Activated CD4-positive, alpha-beta memory T cell treated with anti-CD3 and anti-CD28 coated beads for 36 hours (primary cell): ENCODE measurements around the gene TNFAIP3. TPM values are rescaled to one million over a fixed set of nuclear protein-coding genes. Genes with fewer than 3 reads are reported as not detected.

ENCODE experiments used
- CTCF ChIA-PET: fragments of 350-600 bp; sonication (Branson Sonifier 250); formaldehyde crosslinking; loops from one replicate; lab custom pipeline; 2021; ENCODE audit warnings: antibody characterized with exemption, inconsistent platforms; lab: Charles Lee
- POLR2A ChIA-PET: fragments of 350-600 bp; sonication (Branson Sonifier 250); formaldehyde crosslinking; loops from one replicate; lab custom pipeline; 2021; ENCODE audit warnings: antibody characterized with exemption; lab: Charles Lee
- DNase-seq: peaks from one replicate; pipeline ENCODE4 v3.0.0-alpha.2; 2020
- H3K27ac Mint-ChIP-seq: one replicate; pipeline ENCODE4 v1.8.0; 2021; ENCODE audit warnings: mixed read lengths
- H3K27me3 Mint-ChIP-seq: one replicate; pipeline ENCODE4 v1.8.0; 2021; ENCODE audit warnings: mixed read lengths
- H3K36me3 Mint-ChIP-seq: one replicate; pipeline ENCODE4 v1.8.0; 2021; ENCODE audit warnings: mixed read lengths
- H3K4me1 Mint-ChIP-seq: one replicate; pipeline ENCODE4 v1.8.0; 2021; ENCODE audit warnings: low read depth, mixed read lengths
- H3K4me3 Mint-ChIP-seq: one replicate; pipeline ENCODE4 v1.8.0; 2021; ENCODE audit warnings: mild to moderate bottlenecking, mixed read lengths
- H3K9me3 Mint-ChIP-seq: one replicate; pipeline ENCODE4 v1.8.0; 2021; ENCODE audit warnings: mixed read lengths
- intact Hi-C: fragments of 100-400 bp; cut with micrococcal nuclease; formaldehyde crosslinking; loops from one replicate; pipeline ENCODE4 v1.15.1; 2023
- total RNA-seq, 2 experiments: library from RNA; stranded (reverse); gene quantifications; one replicate each; pipeline ENCODE4 v1.2.3, GENCODE V29; 2021

The TNFAIP3 gene
- total RNA-seq, 2 experiments from 2014 or later = 259 to 267 TPM

GRCh38 chr6:137851669-137852068 lies 15.4 kb upstream of the TNFAIP3 start:
- Mint-ChIP-seq H3K4me3 (no peak overlapping the region), H3K9me3 (no peaks in the 10 kb centered on the region), H3K4me1 (peaks cover 35% of the 10 kb centered on the region), H3K27me3 (no peaks in the 10 kb centered on the region), H3K27ac (no peak overlapping the region), H3K36me3 (peaks cover 11% of the 10 kb centered on the region)
- POLR2A ChIA-PET = interaction anchor here (0.9 to 2.1 kb wide), 5 partner anchors 16 to 152 kb away, joined by 3 to 9 read pairs (median 6); partner anchors contain the start of gene TNFAIP3
- intact Hi-C loops = loop anchor here (1.0 to 2.0 kb wide), 2 partner anchors 127 to 153 kb away; no protein-coding TSS in a partner anchor
- DNase-seq = peak; percentile 67
- CTCF ChIA-PET = interaction anchor here (0.6 to 1.2 kb wide), 6 partner anchors 16 to 144 kb away, joined by 3 read pairs; partner anchors contain the start of gene TNFAIP3

GRCh38 chr6:137852346-137852745 lies 14.7 kb upstream of the TNFAIP3 start:
- ChIA-PET CTCF (interaction anchor here (0.7 to 1.4 kb wide), 4 partner anchors 12 to 134 kb away, joined by 3 to 6 read pairs (median 6); no protein-coding TSS in a partner anchor), POLR2A (no interaction called here)
- Mint-ChIP-seq H3K4me1 (peaks cover 35% of the 10 kb centered on the region), H3K4me3 (no peak overlapping the region), H3K27me3 (no peaks in the 10 kb centered on the region), H3K9me3 (no peaks in the 10 kb centered on the region), H3K36me3 (peaks cover 12% of the 10 kb centered on the region), H3K27ac (no peak overlapping the region)
- intact Hi-C loops = no loop called here
- no peak for DNase-seq

- H3K27ac Mint-ChIP-seq = no peak overlapping the region
- CTCF ChIA-PET = interaction anchor here (0.7 to 1.4 kb wide), 6 partner anchors 9 to 134 kb away, joined by 3 to 6 read pairs (median 5); partner anchors contain the start of gene TNFAIP3
- H3K9me3 Mint-ChIP-seq = no peaks in the 10 kb centered on the region
- H3K36me3 Mint-ChIP-seq = peaks cover 17% of the 10 kb centered on the region
- peaks cover 35% of the 10 kb centered on the region for H3K4me1 Mint-ChIP-seq
- no peak for DNase-seq
- no peak overlapping the region for H3K4me3 Mint-ChIP-seq
- intact Hi-C loops = no loop called here
- POLR2A ChIA-PET = no interaction called here
- no peaks in the 10 kb centered on the region for H3K27me3 Mint-ChIP-seq
These were observed 14.2 kb upstream of the TNFAIP3 start for GRCh38 chr6:137852811-137853210.

GRCh38 chr6:137853569-137854213 lies 13.4 kb upstream of the TNFAIP3 start:
- Mint-ChIP-seq H3K27ac (no peak overlapping the region), H3K9me3 (no peaks in the 10 kb centered on the region), H3K27me3 (no peaks in the 10 kb centered on the region), H3K4me3 (no peak overlapping the region), H3K4me1 (peaks cover 35% of the 10 kb centered on the region), H3K36me3 (peaks cover 18% of the 10 kb centered on the region)
- DNase-seq = no peak
- ChIA-PET CTCF (interaction anchor here (0.8 to 1.4 kb wide), 4 partner anchors 8 to 135 kb away, joined by 4 to 6 read pairs (median 5); partner anchors contain the start of gene TNFAIP3), POLR2A (no interaction called here)
- intact Hi-C loops = no loop called here

GRCh38 chr6:137856138-137856898 lies 10.7 kb upstream of the TNFAIP3 start:
- DNase-seq = no peak
- no peaks in the 10 kb centered on the region for H3K9me3 Mint-ChIP-seq
- no peaks in the 10 kb centered on the region for H3K27me3 Mint-ChIP-seq
- H3K36me3 Mint-ChIP-seq = peaks cover 18% of the 10 kb centered on the region
- H3K4me1 Mint-ChIP-seq = peaks cover 15% of the 10 kb centered on the region
- intact Hi-C loops = no loop called here
- H3K4me3 Mint-ChIP-seq = no peak overlapping the region
- no peak overlapping the region for H3K27ac Mint-ChIP-seq
- CTCF ChIA-PET = no interaction called here
- POLR2A ChIA-PET = interaction anchor here (1.4 kb wide), 1 partner anchor 11 kb away, joined by 3 read pairs; the partner anchor contains the start of gene TNFAIP3

GRCh38 chr6:137859025-137859424 lies 8.0 kb upstream of the TNFAIP3 start:
- no peak for DNase-seq
- peaks cover 18% of the 10 kb centered on the region for H3K36me3 Mint-ChIP-seq
- H3K9me3 Mint-ChIP-seq = no peaks in the 10 kb centered on the region
- H3K4me3 Mint-ChIP-seq = no peak overlapping the region
- peaks cover 20% of the 10 kb centered on the region for H3K4me1 Mint-ChIP-seq
- H3K27me3 Mint-ChIP-seq = no peaks in the 10 kb centered on the region
- CTCF ChIA-PET = no interaction called here
- POLR2A ChIA-PET = no interaction called here
- no peak overlapping the region for H3K27ac Mint-ChIP-seq
- intact Hi-C loops = no loop called here

- POLR2A ChIA-PET = no interaction called here
- no peak overlapping the region for H3K27ac Mint-ChIP-seq
- DNase-seq = no peak
- intact Hi-C loops = no loop called here
- no peaks in the 10 kb centered on the region for H3K9me3 Mint-ChIP-seq
- CTCF ChIA-PET = interaction anchor here (1.5 kb wide), 1 partner anchor 10 kb away, joined by 7 read pairs; no protein-coding TSS in a partner anchor
- peaks cover 32% of the 10 kb centered on the region for H3K4me1 Mint-ChIP-seq
- no peaks in the 10 kb centered on the region for H3K27me3 Mint-ChIP-seq
- H3K36me3 Mint-ChIP-seq = peaks cover 20% of the 10 kb centered on the region
- no peak overlapping the region for H3K4me3 Mint-ChIP-seq
These were observed 6.6 kb upstream of the TNFAIP3 start for GRCh38 chr6:137860394-137861005.

GRCh38 chr6:137861550-137862337 lies 5.3 kb upstream of the TNFAIP3 start:
- H3K27ac Mint-ChIP-seq = peak overlapping the region; percentile 12
- peaks cover 9% of the 10 kb centered on the region for H3K36me3 Mint-ChIP-seq
- ChIA-PET CTCF (interaction anchor here (0.7 to 1.5 kb wide), 6 partner anchors 9 to 767 kb away, joined by 3 to 7 read pairs (median 4); no protein-coding TSS in a partner anchor), POLR2A (interaction anchor here (0.5 kb wide), 1 partner anchor 38 kb away, joined by 3 read pairs; no protein-coding TSS in a partner anchor)
- intact Hi-C loops = no loop called here
- DNase-seq = no peak
- H3K4me3 Mint-ChIP-seq = no peak overlapping the region
- no peaks in the 10 kb centered on the region for H3K9me3 Mint-ChIP-seq
- H3K4me1 Mint-ChIP-seq = peaks cover 40% of the 10 kb centered on the region
- no peaks in the 10 kb centered on the region for H3K27me3 Mint-ChIP-seq

GRCh38 chr6:137862419-137863090 lies 4.5 kb upstream of the TNFAIP3 start:
- Mint-ChIP-seq H3K4me1 (peaks cover 40% of the 10 kb centered on the region), H3K27ac (no peak overlapping the region), H3K9me3 (no peaks in the 10 kb centered on the region), H3K4me3 (no peak overlapping the region), H3K27me3 (no peaks in the 10 kb centered on the region), H3K36me3 (peaks cover 8% of the 10 kb centered on the region)
- intact Hi-C loops = no loop called here
- ChIA-PET POLR2A (interaction anchor here (1.1 kb wide), 1 partner anchor 35 kb away, joined by 3 read pairs; no protein-coding TSS in a partner anchor), CTCF (interaction anchor here (0.8 to 1.5 kb wide), 4 partner anchors 8 to 147 kb away, joined by 3 to 7 read pairs (median 4); no protein-coding TSS in a partner anchor)
- no peak for DNase-seq

- CTCF ChIA-PET = no interaction called here
- Mint-ChIP-seq H3K9me3 (no peaks in the 10 kb centered on the region), H3K27me3 (no peaks in the 10 kb centered on the region), H3K4me1 (peaks cover 40% of the 10 kb centered on the region), H3K36me3 (peaks cover 8% of the 10 kb centered on the region), H3K27ac (no peak overlapping the region), H3K4me3 (no peak overlapping the region)
- intact Hi-C loops = no loop called here
- POLR2A ChIA-PET = interaction anchor here (1.1 kb wide), 1 partner anchor 35 kb away, joined by 3 read pairs; no protein-coding TSS in a partner anchor
- no peak for DNase-seq
These were observed 3.8 kb upstream of the TNFAIP3 start for GRCh38 chr6:137863091-137863797.
